ENCODE measurements around the gene OGG1. TPM values are rescaled to one million over a fixed set of nuclear protein-coding genes. Genes with fewer than 3 reads are reported as not detected.
A peak's percentile ranks its signal among the peaks of the same experiment; 100 is the strongest.

The OGG1 gene
- total and polyA plus RNA-seq, 9 of the 15 experiments (the other 6 are each of a cell fraction or from before 2014, with no cell fraction given), result 6.6 to 33.0 (median 24.4) TPM

- TF ChIP-seq NCOA6 (IDR thresholded peaks at IDR 0.05), result no peak
- TF ChIP-seq RAD51 (IDR thresholded peaks at IDR 0.05; ENCODE audit: borderline replicate concordance, low read depth), result no peak
- TF ChIP-seq ZNF431 (CRISPR knock-in tag; IDR thresholded peaks at IDR 0.05), result no peak
- TF ChIP-seq DACH1 (IDR thresholded peaks at IDR 0.05; ENCODE audit: partially characterized antibody), result no peak
- TF ChIP-seq ETS2 (tag; IDR thresholded peaks at IDR 0.05; ENCODE audit: borderline replicate concordance, poor library complexity, severe bottlenecking), result no peak
- TF ChIP-seq U2AF1 (optimal IDR thresholded peaks at IDR 0.05; ENCODE audit: low read depth, low read length), result no peak
- TF ChIP-seq SREBF1 (IDR thresholded peaks at IDR 0.05; ENCODE audit: borderline replicate concordance, low read depth, low read length), result no peak
- no peak for TF ChIP-seq RBM15 (IDR thresholded peaks at IDR 0.05; ENCODE audit: insufficient read depth, low read length)
- TF ChIP-seq HMG20B (CRISPR knock-in tag; IDR thresholded peaks at IDR 0.05), result no peak
- peak; percentile 70 for TF ChIP-seq LEF1 (IDR thresholded peaks at IDR 0.05)
- no peak for TF ChIP-seq DDX20 (tag; IDR thresholded peaks at IDR 0.05; ENCODE audit: low read depth)
- TF ChIP-seq, protein P1, sequence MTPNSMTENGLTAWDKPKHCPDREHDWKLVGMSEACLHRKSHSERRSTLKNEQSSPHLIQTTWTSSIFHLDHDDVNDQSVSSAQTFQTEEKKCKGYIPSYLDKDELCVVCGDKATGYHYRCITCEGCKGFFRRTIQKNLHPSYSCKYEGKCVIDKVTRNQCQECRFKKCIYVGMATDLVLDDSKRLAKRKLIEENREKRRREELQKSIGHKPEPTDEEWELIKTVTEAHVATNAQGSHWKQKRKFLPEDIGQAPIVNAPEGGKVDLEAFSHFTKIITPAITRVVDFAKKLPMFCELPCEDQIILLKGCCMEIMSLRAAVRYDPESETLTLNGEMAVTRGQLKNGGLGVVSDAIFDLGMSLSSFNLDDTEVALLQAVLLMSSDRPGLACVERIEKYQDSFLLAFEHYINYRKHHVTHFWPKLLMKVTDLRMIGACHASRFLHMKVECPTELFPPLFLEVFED (CRISPR knock-in tag; conservative IDR thresholded peaks at IDR 0.05), result no peak
- TF ChIP-seq TARDBP (IDR thresholded peaks at IDR 0.05), result no peak
- no peak for TF ChIP-seq ARHGAP35 (IDR thresholded peaks at IDR 0.05; ENCODE audit: partially characterized antibody)
- TF ChIP-seq C11orf30 (IDR thresholded peaks at IDR 0.05; ENCODE audit: low read depth), result peak; percentile 79
- TF ChIP-seq TEAD4 (IDR thresholded peaks at IDR 0.05; ENCODE audit: low read length), result no peak
- no peak for TF ChIP-seq TEAD4 (CRISPR knock-in tag; IDR thresholded peaks at IDR 0.05; ENCODE audit: borderline replicate concordance)
- TF ChIP-seq, protein P2, sequence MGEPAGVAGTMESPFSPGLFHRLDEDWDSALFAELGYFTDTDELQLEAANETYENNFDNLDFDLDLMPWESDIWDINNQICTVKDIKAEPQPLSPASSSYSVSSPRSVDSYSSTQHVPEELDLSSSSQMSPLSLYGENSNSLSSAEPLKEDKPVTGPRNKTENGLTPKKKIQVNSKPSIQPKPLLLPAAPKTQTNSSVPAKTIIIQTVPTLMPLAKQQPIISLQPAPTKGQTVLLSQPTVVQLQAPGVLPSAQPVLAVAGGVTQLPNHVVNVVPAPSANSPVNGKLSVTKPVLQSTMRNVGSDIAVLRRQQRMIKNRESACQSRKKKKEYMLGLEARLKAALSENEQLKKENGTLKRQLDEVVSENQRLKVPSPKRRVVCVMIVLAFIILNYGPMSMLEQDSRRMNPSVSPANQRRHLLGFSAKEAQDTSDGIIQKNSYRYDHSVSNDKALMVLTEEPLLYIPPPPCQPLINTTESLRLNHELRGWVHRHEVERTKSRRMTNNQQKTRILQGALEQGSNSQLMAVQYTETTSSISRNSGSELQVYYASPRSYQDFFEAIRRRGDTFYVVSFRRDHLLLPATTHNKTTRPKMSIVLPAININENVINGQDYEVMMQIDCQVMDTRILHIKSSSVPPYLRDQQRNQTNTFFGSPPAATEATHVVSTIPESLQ (CRISPR knock-in tag; IDR thresholded peaks at IDR 0.05), result no peak
- no peak for TF ChIP-seq CREM (IDR thresholded peaks at IDR 0.05; ENCODE audit: low read depth)
- no peak for TF ChIP-seq ETS1 (conservative IDR thresholded peaks at IDR 0.05; ENCODE audit: control insufficient read depth, low read depth, low read length)
- no peak for TF ChIP-seq NCOA4 (IDR thresholded peaks at IDR 0.05; ENCODE audit: partially characterized antibody)
- no peak for TF ChIP-seq ATF4 (CRISPR knock-in tag; IDR thresholded peaks at IDR 0.05)
- no peak for TF ChIP-seq NFYB (IDR thresholded peaks at IDR 0.05; ENCODE audit: extremely low read depth, insufficient read length)
- TF ChIP-seq ZNF764 (CRISPR knock-in tag; IDR thresholded peaks at IDR 0.05; ENCODE audit: low read depth), result no peak
- TF ChIP-seq SRSF3 (IDR thresholded peaks at IDR 0.05; ENCODE audit: insufficient read depth, low read length), result no peak
These were observed 22.0 kb upstream of the OGG1 start (continued) for GRCh38 chr3:9727743-9728142.
